IMR-90 (cell line): ENCODE data around the gene MRTFA. TPM values are rescaled to one million over a fixed set of nuclear protein-coding genes. Genes with fewer than 3 reads are reported as not detected.

Experiments
- ATAC-seq: fragments of 200-7000 bp; cut with Tn5 transposase; 2 replicates; pipeline ENCODE4 v1.9.1; 2020; ENCODE audit warnings: low read depth, mild to moderate bottlenecking, moderate library complexity
- BruUV-seq: library from RNA; stranded (reverse); fragments of 400-500 nt; replicated peaks from 2 replicates; lab custom pipeline; 2021; lab: Mats Ljungman, UMichigan
- CTCF ChIA-PET: fragments of 300-600 bp; formaldehyde crosslinking; extraction: SDS; loops from one replicate; lab custom pipeline; 2021; ENCODE audit warnings: antibody characterized with exemption; lab: Yijun Ruan, JAX
- POLR2A ChIA-PET: fragments of 300-600 bp; sonication (Branson Sonifier 250); formaldehyde crosslinking; loops from one replicate; lab custom pipeline; 2022; ENCODE audit warnings: antibody characterized with exemption; ENCODE audit not compliant: unreplicated experiment; lab: Charles Lee
- DNase-seq: peaks from one replicate; pipeline ENCODE4 v3.0.0; 2013
- H2AFZ ChIP-seq: replicated peaks from 2 replicates; pipeline ENCODE3; 2013; ENCODE audit warnings: low read length, mild to moderate bottlenecking; ENCODE audit not compliant: poor library complexity
- H2AK5ac ChIP-seq: 2 replicates; pipeline ENCODE4 v1.6.1; 2013; ENCODE audit warnings: low read depth, low read length, inconsistent platforms
- H2AK9ac ChIP-seq: replicated peaks from 2 replicates; pipeline ENCODE3; 2013; ENCODE audit warnings: mild to moderate bottlenecking, low read depth, low read length, moderate library complexity; ENCODE audit not compliant: poor library complexity
- H2BK120ac ChIP-seq: 2 replicates; pipeline ENCODE4 v1.6.1; 2013; ENCODE audit warnings: low read depth, low read length, inconsistent platforms
- H2BK15ac ChIP-seq: 3 replicates; pipeline ENCODE4 v1.6.1; 2013; ENCODE audit warnings: low read depth, low read length, inconsistent platforms
- H2BK20ac ChIP-seq: 2 replicates; pipeline ENCODE4 v1.6.1; 2013; ENCODE audit warnings: low read depth, mild to moderate bottlenecking, inconsistent platforms, low read length, moderate library complexity
- H2BK5ac ChIP-seq: 2 replicates; pipeline ENCODE4 v1.6.1; 2013; ENCODE audit warnings: mild to moderate bottlenecking, low read depth, low read length, inconsistent platforms; ENCODE audit not compliant: poor library complexity, severe bottlenecking
- H3K14ac ChIP-seq: replicated peaks from 2 replicates; pipeline ENCODE4 v1.6.1; 2013; ENCODE audit warnings: low read depth, low read length, inconsistent platforms
- H3K18ac ChIP-seq: 2 replicates; pipeline ENCODE4 v1.6.1; 2013; ENCODE audit warnings: low read depth, low read length, control low read depth
- H3K23ac ChIP-seq: 2 replicates; pipeline ENCODE4 v1.6.1; 2013; ENCODE audit warnings: low read depth, low read length, inconsistent platforms
- H3K27ac ChIP-seq: 2 replicates; pipeline ENCODE4 v1.5.1; 2013; ENCODE audit warnings: mild to moderate bottlenecking, control low read depth, low read length; ENCODE audit not compliant: insufficient read depth
- H3K27me3 ChIP-seq: 2 replicates; pipeline ENCODE4 v1.6.1; 2013; ENCODE audit warnings: low read length; ENCODE audit not compliant: control insufficient read depth, insufficient read depth
- H3K36me3 ChIP-seq: 2 replicates; pipeline ENCODE4 v1.6.1; 2013; ENCODE audit warnings: low read length, mixed read lengths; ENCODE audit not compliant: control insufficient read depth, insufficient read depth
- H3K4ac ChIP-seq: 2 replicates; pipeline ENCODE4 v1.6.1; 2013; ENCODE audit warnings: low read depth, low read length, inconsistent platforms
- H3K4me1 ChIP-seq: 2 replicates; pipeline ENCODE4 v1.6.1; 2013; ENCODE audit warnings: low read length, mixed read lengths; ENCODE audit not compliant: control insufficient read depth, insufficient read depth
- H3K4me2 ChIP-seq: 2 replicates; pipeline ENCODE4 v1.6.1; 2013; ENCODE audit warnings: low read depth, mild to moderate bottlenecking, control low read depth, low read length, moderate library complexity
- H3K4me3 ChIP-seq: 2 replicates; pipeline ENCODE4 v1.5.1; 2013; ENCODE audit warnings: low read depth, mild to moderate bottlenecking, control low read depth, low read length, moderate library complexity; ENCODE audit not compliant: insufficient read depth
- H3K56ac ChIP-seq: 2 replicates; pipeline ENCODE4 v1.6.1; 2013; ENCODE audit warnings: low read length, inconsistent platforms; ENCODE audit not compliant: insufficient read depth; ENCODE audit errors: extremely low read depth
- H3K79me1 ChIP-seq, 2 experiments: 2 replicates each; pipeline ENCODE4 v1.6.1; 2013; ENCODE audit warnings: low read length in 2 of 2, inconsistent platforms in 1 of 2, low read depth in 1 of 2
- H3K9ac ChIP-seq: 2 replicates; pipeline ENCODE4 v1.6.1; 2013; ENCODE audit warnings: low read depth, low read length, control low read depth
- H3K9me1 ChIP-seq: 2 replicates; pipeline ENCODE4 v1.6.1; 2013; ENCODE audit warnings: low read length, inconsistent platforms; ENCODE audit not compliant: insufficient read depth
- H3K9me3 ChIP-seq: 2 replicates; pipeline ENCODE4 v1.6.1; 2013; ENCODE audit warnings: low read length; ENCODE audit not compliant: control insufficient read depth, insufficient read depth
- H4K20me1 ChIP-seq: 2 replicates; pipeline ENCODE4 v1.6.1; 2013; ENCODE audit warnings: low read length, inconsistent platforms; ENCODE audit not compliant: insufficient read depth
- H4K5ac ChIP-seq: 2 replicates; pipeline ENCODE4 v1.6.1; 2013; ENCODE audit warnings: mild to moderate bottlenecking, low read depth, low read length, control low read depth
- H4K8ac ChIP-seq, 2 experiments: 2 replicates each; pipeline ENCODE4 v1.6.1; 2013; ENCODE audit warnings: low read depth in 2 of 2, low read length in 2 of 2, control low read depth in 1 of 2, inconsistent platforms in 1 of 2
- H4K91ac ChIP-seq: 2 replicates; pipeline ENCODE4 v1.6.1; 2013; ENCODE audit warnings: low read depth, low read length, inconsistent platforms; ENCODE audit not compliant: insufficient read depth
- CEBPB ChIP-seq: IDR thresholded peaks from 2 replicates; pipeline ENCODE4 v1.6.1; 2012; ENCODE audit warnings: low read depth, low read length, improper control_type of control experiment
- CHD1 ChIP-seq: IDR thresholded peaks from 2 replicates; pipeline ENCODE4 v1.6.1; 2012; ENCODE audit warnings: low read depth, low read length, improper control_type of control experiment
- FOS ChIP-seq: fragments of 150-350 bp; IDR thresholded peaks from 2 replicates; pipeline ENCODE4 v1.6.1; 2016; ENCODE audit warnings: low read depth, low read length
- POLR2A ChIP-seq: IDR thresholded peaks from 2 replicates; pipeline ENCODE4 v1.6.1; 2012; ENCODE audit warnings: mild to moderate bottlenecking, low read depth, low read length
- RFX5 ChIP-seq: IDR thresholded peaks from 2 replicates; pipeline ENCODE4 v1.8.0; 2012; ENCODE audit warnings: low read depth, mild to moderate bottlenecking, low read length, moderate library complexity
- WGBS, 2 experiments: methylation state at CpG; one replicate each; pipeline versions ENCODE4 v1.1.5 to v1.1.7; 2013; ENCODE audit warnings: missing lambda C conversion rate in 2 of 2; ENCODE audit not compliant: insufficient read length in 1 of 2; ENCODE audit errors: extremely low coverage in 2 of 2; 5-methylcytosine and 5-hydroxymethylcytosine counted together
- dilution Hi-C: fragments of 300-500 bp; cut with HindIII; formaldehyde crosslinking; loops from one replicate; pipeline ENCODE4 v1.14.3; 2018; ENCODE audit warnings: low sequenced_read_pairs; ENCODE audit not compliant: unreplicated experiment
- in situ Hi-C: fragments of 300-500 bp; cut with MboI; formaldehyde crosslinking; loops from 3 replicates; pipeline ENCODE4 v1.14.3; 2019; ENCODE audit warnings: low sequenced_read_pairs, inconsistent platforms, mixed read lengths
- intact Hi-C: fragments of 100-400 bp; cut with micrococcal nuclease; formaldehyde crosslinking; loops from 2 replicates; pipeline ENCODE4 v1.10.0; 2022
- polyA plus RNA-seq, 3 experiments: library from polyadenylated mRNA; depleted of rRNA; stranded (reverse); fragments of >200 nt; gene quantifications; 2 replicates each; pipeline ENCODE4 v1.2.3, GENCODE V29; 2012; ENCODE audit warnings: low replicate concordance in 1 of 3
- total RNA-seq: library from RNA; depleted of rRNA; stranded (reverse); fragments of >200 nt; gene quantifications from 2 replicates; pipeline ENCODE4 v1.2.3, GENCODE V29; 2012
- TF ChIP-seq, protein P1 (sequence below): conservative IDR thresholded peaks from 2 replicates; pipeline ENCODE4 v1.5.1; 2012; ENCODE audit warnings: mild to moderate bottlenecking, low read depth, low read length, improper control_type of control experiment
- TF ChIP-seq, protein P2 (sequence below): fragments of 150-350 bp; IDR thresholded peaks from 2 replicates; pipeline ENCODE4 v1.6.1; 2017; ENCODE audit warnings: mild to moderate bottlenecking, antibody characterized with exemption, low read length, low read depth

MRTFA gene
- total and polyA plus RNA-seq, 2 of the 4 experiments (the other 2 are of a cell fraction): 12.5 to 17.2 TPM

DNA sequence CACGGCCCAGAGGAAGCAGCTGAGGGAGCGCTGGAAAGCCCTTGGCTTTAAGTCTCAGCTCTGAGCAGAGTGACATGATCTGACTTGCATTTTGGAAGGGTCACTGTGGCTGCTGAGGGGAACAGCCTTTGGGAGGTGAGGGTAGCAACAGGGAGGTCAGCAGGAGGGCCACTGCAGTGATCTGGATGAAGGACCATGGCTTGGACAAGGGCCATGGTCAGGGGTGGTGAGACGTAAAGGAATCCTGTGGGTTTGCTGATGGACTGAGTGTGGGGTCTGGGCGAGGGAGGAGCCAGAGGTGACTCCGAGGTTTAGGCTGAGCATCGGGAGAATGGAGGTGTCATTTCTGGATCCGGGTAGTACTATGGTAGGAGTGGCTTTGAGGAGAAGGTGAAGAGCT, 232.9 kb downstream of the MRTFA start:
- H3K56ac ChIP-seq: no peak overlapping the region
- BruUV-seq: no TSS peak

More for the DNA sequence above, 232.9 kb downstream of the MRTFA start:
- in situ Hi-C loops (no loop called here), intact Hi-C loops (no loop called here), dilution Hi-C loops (no loop called here)
- Histone ChIP-seq H3K4me3 (no peak overlapping the region), H4K5ac (no peak overlapping the region), H4K91ac (no peak overlapping the region), H2BK20ac (no peak overlapping the region), H3K4me2 (no peak overlapping the region), H2AFZ (no peak overlapping the region), H3K27me3 (no peaks in the 10 kb centered on the region), H3K27ac (no peak overlapping the region), H3K9ac (no peak overlapping the region), H2BK120ac (no peak overlapping the region), H3K36me3 (peaks cover 68% of the 10 kb centered on the region), H2AK9ac (no peak overlapping the region), H3K4me1 (peaks cover 1% of the 10 kb centered on the region; the same call in 1 of the 2 replicates), H3K14ac (no peak overlapping the region), H2AK5ac (no peak overlapping the region), H3K9me3 (no peaks in the 10 kb centered on the region), H2BK15ac (no peak overlapping the region), H3K18ac (no peak overlapping the region), H4K8ac (no peak overlapping the region), H3K79me1 (peaks cover 23 to 44% of the 10 kb centered on the region in 2 experiments), H4K20me1 (peaks cover 20% of the 10 kb centered on the region), H3K23ac (no peak overlapping the region), H3K9me1 (0 out of 2 replicates have a peak, but pooled peaks cover 12% of the 10 kb centered on the region), H3K4ac (no peak overlapping the region), H2BK5ac (no peak overlapping the region)
- TF ChIP-seq, protein P1, sequence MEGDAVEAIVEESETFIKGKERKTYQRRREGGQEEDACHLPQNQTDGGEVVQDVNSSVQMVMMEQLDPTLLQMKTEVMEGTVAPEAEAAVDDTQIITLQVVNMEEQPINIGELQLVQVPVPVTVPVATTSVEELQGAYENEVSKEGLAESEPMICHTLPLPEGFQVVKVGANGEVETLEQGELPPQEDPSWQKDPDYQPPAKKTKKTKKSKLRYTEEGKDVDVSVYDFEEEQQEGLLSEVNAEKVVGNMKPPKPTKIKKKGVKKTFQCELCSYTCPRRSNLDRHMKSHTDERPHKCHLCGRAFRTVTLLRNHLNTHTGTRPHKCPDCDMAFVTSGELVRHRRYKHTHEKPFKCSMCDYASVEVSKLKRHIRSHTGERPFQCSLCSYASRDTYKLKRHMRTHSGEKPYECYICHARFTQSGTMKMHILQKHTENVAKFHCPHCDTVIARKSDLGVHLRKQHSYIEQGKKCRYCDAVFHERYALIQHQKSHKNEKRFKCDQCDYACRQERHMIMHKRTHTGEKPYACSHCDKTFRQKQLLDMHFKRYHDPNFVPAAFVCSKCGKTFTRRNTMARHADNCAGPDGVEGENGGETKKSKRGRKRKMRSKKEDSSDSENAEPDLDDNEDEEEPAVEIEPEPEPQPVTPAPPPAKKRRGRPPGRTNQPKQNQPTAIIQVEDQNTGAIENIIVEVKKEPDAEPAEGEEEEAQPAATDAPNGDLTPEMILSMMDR: no peak
- no peak for TF ChIP-seq FOS
- TF ChIP-seq CEBPB: no peak
- TF ChIP-seq POLR2A: no peak
- TF ChIP-seq CHD1: no peak
- TF ChIP-seq, protein P2, sequence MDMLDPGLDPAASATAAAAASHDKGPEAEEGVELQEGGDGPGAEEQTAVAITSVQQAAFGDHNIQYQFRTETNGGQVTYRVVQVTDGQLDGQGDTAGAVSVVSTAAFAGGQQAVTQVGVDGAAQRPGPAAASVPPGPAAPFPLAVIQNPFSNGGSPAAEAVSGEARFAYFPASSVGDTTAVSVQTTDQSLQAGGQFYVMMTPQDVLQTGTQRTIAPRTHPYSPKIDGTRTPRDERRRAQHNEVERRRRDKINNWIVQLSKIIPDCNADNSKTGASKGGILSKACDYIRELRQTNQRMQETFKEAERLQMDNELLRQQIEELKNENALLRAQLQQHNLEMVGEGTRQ: no peak
- no peak for TF ChIP-seq RFX5
- WGBS, 2 experiments: 93% methylated on average over 3 of the region's 7 CpGs; no CpG with 5 or more reads in 1 of the 2 experiments
- no peak for DNase-seq
- CTCF ChIA-PET: no interaction called here
- POLR2A ChIA-PET: no interaction called here
- no peak for ATAC-seq
